Suprapubic skin (tissue), 3 donors: ENCODE measurements around the gene ZNF280C.

Experiments
- POLR2A ChIP-seq, 2 donors: fragments of 450-650 bp; IDR thresholded peaks; one replicate each; pipeline ENCODE4 v1.6.1; 2017; ENCODE audit warnings: antibody characterized with exemption in 2 of 2, mild to moderate bottlenecking in 2 of 2, moderate library complexity in 2 of 2
- TF ChIP-seq, protein P1 (sequence below), 2 donors: fragments of 200-600 bp in 1 of 2; fragments of 450-650 bp in 1 of 2; sonication (generic) in 1 of 2; IDR thresholded peaks; one replicate each; pipeline ENCODE4 v1.5.1; 2016 to 2019; ENCODE audit warnings: antibody characterized with exemption in 2 of 2, mild to moderate bottlenecking in 1 of 2, moderate library complexity in 1 of 2

GRCh38 chrX:130245441-130245840 is 23.3 kb downstream of the ZNF280C start:
- TF ChIP-seq, protein P1, sequence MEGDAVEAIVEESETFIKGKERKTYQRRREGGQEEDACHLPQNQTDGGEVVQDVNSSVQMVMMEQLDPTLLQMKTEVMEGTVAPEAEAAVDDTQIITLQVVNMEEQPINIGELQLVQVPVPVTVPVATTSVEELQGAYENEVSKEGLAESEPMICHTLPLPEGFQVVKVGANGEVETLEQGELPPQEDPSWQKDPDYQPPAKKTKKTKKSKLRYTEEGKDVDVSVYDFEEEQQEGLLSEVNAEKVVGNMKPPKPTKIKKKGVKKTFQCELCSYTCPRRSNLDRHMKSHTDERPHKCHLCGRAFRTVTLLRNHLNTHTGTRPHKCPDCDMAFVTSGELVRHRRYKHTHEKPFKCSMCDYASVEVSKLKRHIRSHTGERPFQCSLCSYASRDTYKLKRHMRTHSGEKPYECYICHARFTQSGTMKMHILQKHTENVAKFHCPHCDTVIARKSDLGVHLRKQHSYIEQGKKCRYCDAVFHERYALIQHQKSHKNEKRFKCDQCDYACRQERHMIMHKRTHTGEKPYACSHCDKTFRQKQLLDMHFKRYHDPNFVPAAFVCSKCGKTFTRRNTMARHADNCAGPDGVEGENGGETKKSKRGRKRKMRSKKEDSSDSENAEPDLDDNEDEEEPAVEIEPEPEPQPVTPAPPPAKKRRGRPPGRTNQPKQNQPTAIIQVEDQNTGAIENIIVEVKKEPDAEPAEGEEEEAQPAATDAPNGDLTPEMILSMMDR (IDR thresholded peaks at IDR 0.05): no peak
- TF ChIP-seq POLR2A (IDR thresholded peaks at IDR 0.05): no peak
